Subcutaneous abdominal adipose tissue (tissue), 5 donors: ENCODE results near the gene ZCCHC2.

Experiments used
- H3K27ac ChIP-seq: one replicate; pipeline ENCODE4 v1.7.0; 2013; ENCODE audit warnings: low read depth, mild to moderate bottlenecking, inconsistent platforms, low read length, moderate library complexity
- H3K27me3 ChIP-seq, 5 donors: one replicate each; pipeline ENCODE4 v1.7.0; 2013; ENCODE audit warnings: low read length in 5 of 5, inconsistent platforms in 1 of 5; ENCODE audit not compliant: control insufficient read depth in 5 of 5, insufficient read depth in 4 of 5
- H3K36me3 ChIP-seq, 5 donors: one replicate each; pipeline ENCODE4 v1.7.0; 2013; ENCODE audit warnings: low read length in 5 of 5; ENCODE audit not compliant: control insufficient read depth in 5 of 5, insufficient read depth in 5 of 5
- H3K4me1 ChIP-seq, 5 donors: one replicate each; pipeline ENCODE4 v1.7.0; 2013; ENCODE audit warnings: low read length in 5 of 5, mild to moderate bottlenecking in 3 of 5, moderate library complexity in 1 of 5; ENCODE audit not compliant: control insufficient read depth in 5 of 5, insufficient read depth in 5 of 5
- H3K4me3 ChIP-seq, 5 donors: one replicate each; pipeline ENCODE4 v1.7.0; 2013; ENCODE audit warnings: low read length in 5 of 5, low read depth in 1 of 5
- H3K9ac ChIP-seq, 5 donors: one replicate each; pipeline ENCODE4 v1.7.0; 2013; ENCODE audit warnings: low read length in 5 of 5, mild to moderate bottlenecking in 4 of 5, moderate library complexity in 3 of 5
- H3K9me3 ChIP-seq, 5 donors: one replicate each; pipeline ENCODE4 v1.7.0; 2013; ENCODE audit warnings: low read length in 5 of 5; ENCODE audit not compliant: control insufficient read depth in 5 of 5
- donor health status: healthy.
- donor health status: healthy.
- donor health status: healthy.
- donor health status: healthy.
- donor health status: healthy.

ZCCHC2 gene

GRCh38 chr18:62551972-62552513 lies 29.2 kb downstream of the ZCCHC2 start:
- H3K27ac ChIP-seq, result no peak overlapping the region
- peaks cover 0 to 5% (median 0%) of the 10 kb centered on the region in 5 donors for H3K4me1 ChIP-seq
- H3K4me3 ChIP-seq, result no peak overlapping the region
- no peak overlapping the region for H3K9ac ChIP-seq
- no peaks in the 10 kb centered on the region for H3K27me3 ChIP-seq
- no peaks in the 10 kb centered on the region for H3K9me3 ChIP-seq
- peaks cover 22 to 58% (median 39%) of the 10 kb centered on the region in 5 donors for H3K36me3 ChIP-seq

- peaks cover 0 to 5% (median 0%) of the 10 kb centered on the region in 5 donors for H3K4me1 ChIP-seq
- no peaks in the 10 kb centered on the region for H3K27me3 ChIP-seq
- H3K9ac ChIP-seq, result no peak overlapping the region
- H3K4me3 ChIP-seq, result no peak overlapping the region
- no peak overlapping the region for H3K27ac ChIP-seq
- H3K36me3 ChIP-seq, result peaks cover 41 to 65% (median 55%) of the 10 kb centered on the region in 5 donors
- H3K9me3 ChIP-seq, result no peaks in the 10 kb centered on the region
Observed at GRCh38 chr18:62554061-62554815, 31.4 kb downstream of the ZCCHC2 start.

DNA sequence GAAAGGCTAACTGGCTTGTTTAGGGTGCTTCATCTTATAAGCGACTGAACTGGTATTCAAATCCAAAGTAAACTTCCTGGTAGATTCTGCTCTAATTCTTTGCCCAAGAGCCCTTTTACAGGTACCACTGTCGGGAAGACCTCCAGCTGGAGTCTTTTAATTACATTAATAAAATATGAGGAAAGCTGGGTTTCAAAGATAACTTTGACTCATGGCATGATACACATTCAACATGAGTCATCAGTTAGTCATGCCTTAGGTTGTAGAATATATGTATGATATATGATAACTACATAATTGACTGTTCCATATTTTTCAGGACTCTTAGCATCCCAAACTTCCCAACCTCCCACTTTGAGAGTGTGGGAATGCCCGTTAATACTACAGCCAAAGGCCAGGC lies 32.3 kb downstream of the ZCCHC2 start:
- Histone ChIP-seq H3K9ac (no peak overlapping the region), H3K27me3 (no peaks in the 10 kb centered on the region), H3K4me1 (peaks cover 0 to 5% (median 0%) of the 10 kb centered on the region in 5 donors), H3K27ac (no peak overlapping the region), H3K4me3 (no peak overlapping the region), H3K9me3 (no peaks in the 10 kb centered on the region), H3K36me3 (peaks cover 49 to 68% (median 59%) of the 10 kb centered on the region in 5 donors)

GRCh38 chr18:62556397-62556796 lies 33.6 kb downstream of the ZCCHC2 start:
- H3K36me3 ChIP-seq, result peaks cover 47 to 66% (median 57%) of the 10 kb centered on the region in 5 donors

GRCh38 chr18:62558015-62558663 lies 35.3 kb downstream of the ZCCHC2 start:
- Histone ChIP-seq H3K36me3 (peaks cover 48 to 66% (median 60%) of the 10 kb centered on the region in 5 donors), H3K4me3 (no peak overlapping the region), H3K27me3 (no peaks in the 10 kb centered on the region), H3K9me3 (no peaks in the 10 kb centered on the region), H3K27ac (no peak overlapping the region), H3K4me1 (peaks cover 0 to 5% (median 0%) of the 10 kb centered on the region in 5 donors), H3K9ac (no peak overlapping the region)

More at GRCh38 chr18:62556397-62556796, 33.6 kb downstream of the ZCCHC2 start:
- H3K4me1 ChIP-seq, result peaks cover 0 to 5% (median 0%) of the 10 kb centered on the region in 5 donors
- no peak overlapping the region for H3K9ac ChIP-seq
- no peak overlapping the region for H3K4me3 ChIP-seq
- H3K27me3 ChIP-seq, result no peaks in the 10 kb centered on the region
- no peaks in the 10 kb centered on the region for H3K9me3 ChIP-seq
- H3K27ac ChIP-seq, result no peak overlapping the region

GRCh38 chr18:62564044-62564443 lies 41.2 kb downstream of the ZCCHC2 start:
- no peak overlapping the region for H3K9ac ChIP-seq
- no peak overlapping the region for H3K4me3 ChIP-seq
- no peak overlapping the region for H3K27ac ChIP-seq
- peaks cover 50 to 72% (median 55%) of the 10 kb centered on the region in 5 donors for H3K36me3 ChIP-seq
- no peaks in the 10 kb centered on the region for H3K4me1 ChIP-seq
- no peaks in the 10 kb centered on the region for H3K9me3 ChIP-seq
- H3K27me3 ChIP-seq, result no peaks in the 10 kb centered on the region

DNA sequence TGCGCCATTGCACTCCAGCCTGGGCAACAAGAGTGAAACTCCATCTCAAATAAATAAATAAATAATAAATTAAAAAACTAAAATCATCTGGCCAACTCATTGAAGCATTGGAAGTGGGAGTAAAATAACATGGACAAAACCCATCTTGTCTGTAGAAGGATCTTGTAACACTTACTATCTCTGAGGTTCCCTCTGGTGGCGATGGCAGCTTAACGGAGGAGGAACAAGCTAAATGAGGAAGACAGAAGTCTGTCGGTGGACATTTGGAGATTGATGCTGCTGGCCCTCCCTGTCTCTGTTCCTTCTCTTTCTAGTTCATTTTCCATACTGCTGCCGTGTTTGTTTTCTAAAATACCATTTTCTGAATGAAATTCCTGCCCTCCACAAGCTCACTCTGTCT lies 43.4 kb downstream of the ZCCHC2 start:
- Histone ChIP-seq H3K9ac (no peak overlapping the region), H3K36me3 (peaks cover 47 to 71% (median 54%) of the 10 kb centered on the region in 5 donors)

GRCh38 chr18:62566818-62567217 lies 44.0 kb downstream of the ZCCHC2 start:
- H3K27me3 ChIP-seq, result no peaks in the 10 kb centered on the region
- no peaks in the 10 kb centered on the region for H3K9me3 ChIP-seq
- H3K4me1 ChIP-seq, result no peaks in the 10 kb centered on the region
- no peak overlapping the region for H3K27ac ChIP-seq
- no peak overlapping the region for H3K9ac ChIP-seq
- H3K4me3 ChIP-seq, result no peak overlapping the region
- H3K36me3 ChIP-seq, result peaks cover 50 to 71% (median 55%) of the 10 kb centered on the region in 5 donors

More for the DNA sequence above, 43.4 kb downstream of the ZCCHC2 start:
- H3K27ac ChIP-seq, result no peak overlapping the region
- H3K4me1 ChIP-seq, result no peaks in the 10 kb centered on the region
- no peak overlapping the region for H3K4me3 ChIP-seq
- H3K9me3 ChIP-seq, result no peaks in the 10 kb centered on the region
- no peaks in the 10 kb centered on the region for H3K27me3 ChIP-seq

DNA sequence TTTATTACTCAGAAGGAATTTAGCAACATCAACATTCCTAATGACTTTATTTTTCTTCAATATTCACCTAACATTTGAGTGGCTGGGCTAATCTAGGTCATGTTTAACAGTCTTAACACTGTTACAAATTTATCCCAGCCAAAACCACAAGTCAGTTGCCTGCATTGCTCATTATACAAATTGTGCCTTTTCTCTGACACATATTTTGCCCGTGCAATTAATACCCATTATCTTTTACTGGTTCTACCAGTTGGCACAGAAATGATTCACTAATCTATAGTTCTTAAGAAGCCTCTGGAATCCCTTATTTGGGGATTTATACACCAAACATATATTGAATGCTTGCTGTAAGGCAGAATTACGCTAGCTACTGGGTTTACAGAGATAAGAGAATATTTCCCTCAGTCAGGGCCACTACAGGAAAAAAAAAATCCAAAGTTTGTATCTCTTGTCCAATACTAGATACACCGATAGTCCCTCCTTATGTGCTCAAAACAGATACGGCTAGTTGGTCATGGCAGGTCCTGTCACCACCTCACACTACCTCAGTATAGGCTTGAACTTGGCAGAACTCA lies 46.3 kb downstream of the ZCCHC2 start:
- no peaks in the 10 kb centered on the region for H3K27me3 ChIP-seq
- H3K9ac ChIP-seq, result no peak overlapping the region
- H3K36me3 ChIP-seq, result peaks cover 54 to 73% (median 61%) of the 10 kb centered on the region in 5 donors
- no peak overlapping the region for H3K27ac ChIP-seq
- H3K4me1 ChIP-seq, result no peaks in the 10 kb centered on the region
- H3K4me3 ChIP-seq, result no peak overlapping the region
- no peaks in the 10 kb centered on the region for H3K9me3 ChIP-seq

- H3K4me1 ChIP-seq, result no peaks in the 10 kb centered on the region
- H3K9me3 ChIP-seq, result no peaks in the 10 kb centered on the region
- no peaks in the 10 kb centered on the region for H3K27me3 ChIP-seq
- H3K4me3 ChIP-seq, result no peak overlapping the region
- H3K9ac ChIP-seq, result no peak overlapping the region
- H3K36me3 ChIP-seq, result peaks cover 58 to 76% (median 61%) of the 10 kb centered on the region in 5 donors
- H3K27ac ChIP-seq, result no peak overlapping the region
Observed at GRCh38 chr18:62571037-62571436, 48.2 kb downstream of the ZCCHC2 start.
